Right ventricle myocardium superior (tissue), 1 donor: Measurements from ENCODE around the gene WWOX. TPM values are rescaled to one million over a fixed set of nuclear protein-coding genes. Genes with fewer than 3 reads are reported as not detected.

Experiments
- ATAC-seq: fragments of 200-7000 bp; cut with Tn5 transposase; one replicate; pipeline ENCODE4 v1.9.1; 2020; ENCODE audit warnings: mild to moderate bottlenecking; ENCODE audit not compliant: poor library complexity
- DNase-seq: peaks from one replicate; pipeline ENCODE4 v3.0.0-alpha.2; 2020
- intact Hi-C: fragments of 100-400 bp; cut with DNase I; formaldehyde crosslinking; loops from one replicate; pipeline ENCODE4 v1.11.2; 2022
- total RNA-seq: library from RNA; stranded (reverse); fragmentation: NEBNext Ultra II Directional; extraction: Animal tissue kit (Norgen Biotek cat#: 25700); gene quantifications from one replicate; pipeline ENCODE4 v1.2.1, GENCODE V29; 2021
- donor health status: DM: no; HTN: yes; CAD: no; lungs with severe emphysema.

Gene WWOX
- total RNA-seq, 1 donor from 2014 or later = 11.5 TPM

GRCh38 chr16:78976212-78976611, 876.8 kb downstream of the WWOX start:
- intact Hi-C loops = no loop called here
- no peak for DNase-seq
- no peak for ATAC-seq

GRCh38 chr16:78980825-78981224, 881.4 kb downstream of the WWOX start:
- ATAC-seq = no peak

GRCh38 chr16:78982096-78982744, 882.8 kb downstream of the WWOX start:
- intact Hi-C loops = no loop called here
- ATAC-seq (no peak), DNase-seq (no peak)

More at GRCh38 chr16:78980825-78981224, 881.4 kb downstream of the WWOX start:
- intact Hi-C loops = no loop called here
- DNase-seq = no peak

GRCh38 chr16:78984324-78984723, 884.9 kb downstream of the WWOX start:
- DNase-seq = no peak
- ATAC-seq = no peak
- intact Hi-C loops = no loop called here

- DNase-seq = peak; percentile 57
- intact Hi-C loops = no loop called here
- ATAC-seq = peak; percentile 93
Measured at GRCh38 chr16:78984887-78985464, 885.5 kb downstream of the WWOX start.

- no peak for DNase-seq
- intact Hi-C loops = no loop called here
- peak; percentile 37 for ATAC-seq
Measured at GRCh38 chr16:78985716-78986605, 886.5 kb downstream of the WWOX start.

- intact Hi-C loops = no loop called here
- ATAC-seq (no peak), DNase-seq (no peak)
Measured at GRCh38 chr16:78987666-78988065, 888.2 kb downstream of the WWOX start.

GRCh38 chr16:78988361-78988969, 889.0 kb downstream of the WWOX start:
- intact Hi-C loops = no loop called here
- no peak for ATAC-seq
- no peak for DNase-seq

- peak; percentile 19 for ATAC-seq
- intact Hi-C loops = no loop called here
- DNase-seq = no peak
Measured at GRCh38 chr16:78990309-78990701, 890.9 kb downstream of the WWOX start.

GRCh38 chr16:78992001-78992400, 892.5 kb downstream of the WWOX start:
- no peak for ATAC-seq
- DNase-seq = no peak
- intact Hi-C loops = no loop called here

GRCh38 chr16:78993346-78993745, 893.9 kb downstream of the WWOX start:
- peak; percentile 48 for DNase-seq
- ATAC-seq = peak; percentile 89
- intact Hi-C loops = no loop called here

GRCh38 chr16:78994135-78994745, 894.8 kb downstream of the WWOX start:
- intact Hi-C loops = no loop called here
- DNase-seq (no peak), ATAC-seq (no peak)

- DNase-seq (no peak), ATAC-seq (no peak)
- intact Hi-C loops = no loop called here
Measured at GRCh38 chr16:78995441-78995840, 896.0 kb downstream of the WWOX start.

GRCh38 chr16:78996790-78997189, 897.3 kb downstream of the WWOX start:
- DNase-seq = no peak
- ATAC-seq = no peak
- intact Hi-C loops = no loop called here

- intact Hi-C loops = no loop called here
- ATAC-seq (no peak), DNase-seq (no peak)
Measured at GRCh38 chr16:78998879-78999278, 899.4 kb downstream of the WWOX start.

- intact Hi-C loops = no loop called here
- peak; percentile 66 for ATAC-seq
- no peak for DNase-seq
Measured at GRCh38 chr16:79001156-79001967, 901.9 kb downstream of the WWOX start.

- intact Hi-C loops = no loop called here
- DNase-seq (no peak), ATAC-seq (no peak)
Measured at GRCh38 chr16:79003026-79003609, 903.7 kb downstream of the WWOX start.

- intact Hi-C loops = no loop called here
- DNase-seq (no peak), ATAC-seq (no peak)
Measured at GRCh38 chr16:79004309-79004708, 904.9 kb downstream of the WWOX start.
